ENCODE measurements around the gene VMA21.

Gene VMA21

GRCh38 chrX:151396825-151397740 is at the start of gene VMA21:
Gene VMA21, plus strand, starts transcription at chrX:151397206. Its CDS starts 103 bp downstream, at chrX:151397309.
- peak; percentile 84 for DNase-seq (ENCODE audit: low spot score)

GRCh38 chrX:151359341-151359740 is 37.7 kb upstream of the VMA21 start:
- DNase-seq (ENCODE audit: low spot score): no peak

- DNase-seq (ENCODE audit: low spot score): peak; percentile 27
Measured at GRCh38 chrX:151359931-151360871, 36.8 kb upstream of the VMA21 start.

- no peak for DNase-seq (ENCODE audit: low spot score)
Measured at GRCh38 chrX:151363316-151363715, 33.7 kb upstream of the VMA21 start.

- no peak for DNase-seq (ENCODE audit: low spot score)
Measured at GRCh38 chrX:151365579-151365978, 31.4 kb upstream of the VMA21 start.

GRCh38 chrX:151370906-151371305 is 26.1 kb upstream of the VMA21 start:
- no peak for DNase-seq (ENCODE audit: low spot score)

- no peak for DNase-seq (ENCODE audit: low spot score)
Measured at GRCh38 chrX:151384807-151385206, 12.2 kb upstream of the VMA21 start.

GRCh38 chrX:151386838-151387459 is 10.1 kb upstream of the VMA21 start:
- DNase-seq (ENCODE audit: low spot score): no peak

GRCh38 chrX:151391722-151392121 is 5.3 kb upstream of the VMA21 start:
- no peak for DNase-seq (ENCODE audit: low spot score)

- DNase-seq (ENCODE audit: low spot score): no peak
Measured at GRCh38 chrX:151393514-151393913, 3.5 kb upstream of the VMA21 start.

- peak; percentile 23 for DNase-seq (ENCODE audit: low spot score)
Measured at GRCh38 chrX:151396042-151396824, 773 bp upstream of the VMA21 start.

GRCh38 chrX:151397741-151398070 is 700 bp downstream of the VMA21 start:
- DNase-seq (ENCODE audit: low spot score): no peak

- DNase-seq (ENCODE audit: low spot score): no peak
Measured at GRCh38 chrX:151398346-151398745, 1.3 kb downstream of the VMA21 start.

GRCh38 chrX:151402719-151403390 is 5.8 kb downstream of the VMA21 start:
- no peak for DNase-seq (ENCODE audit: low spot score)

GRCh38 chrX:151416579-151416978 is 19.6 kb downstream of the VMA21 start:
- DNase-seq (ENCODE audit: low spot score): no peak

GRCh38 chrX:151419782-151420181 is 22.8 kb downstream of the VMA21 start:
- DNase-seq (ENCODE audit: low spot score): no peak

GRCh38 chrX:151424505-151424904 is 27.5 kb downstream of the VMA21 start:
- DNase-seq (ENCODE audit: low spot score): no peak

- no peak for DNase-seq (ENCODE audit: low spot score)
Measured at GRCh38 chrX:151448509-151448908, 51.5 kb downstream of the VMA21 start.

GRCh38 chrX:151458824-151459223 is 61.8 kb downstream of the VMA21 start:
- no peak for DNase-seq (ENCODE audit: low spot score)
